Astrocyte (in vitro differentiated cells and primary cell): ENCODE measurements around the gene KAT2A. TPM values are rescaled to one million over a fixed set of nuclear protein-coding genes. Genes with fewer than 3 reads are reported as not detected.
A peak's percentile ranks its signal among the peaks of the same experiment; 100 is the strongest.

Experiments
- DNase-seq: peaks from one replicate; pipeline ENCODE4 v3.0.0-alpha.2; 2010; ENCODE audit warnings: low read depth
- FAIRE-seq: peaks from 2 replicates; lab custom pipeline; 2011; peaks lifted over from hg19 to GRCh38; lab: Jason Lieb, UNC
- H2AFZ ChIP-seq: 2 replicates; pipeline ENCODE4 v1.6.0; 2012; ENCODE audit warnings: low read depth, low read length, inconsistent platforms
- H3K27ac ChIP-seq: 2 replicates; pipeline ENCODE4 v1.5.1; 2011; ENCODE audit warnings: low read depth, low read length, inconsistent platforms
- H3K27me3 ChIP-seq: 2 replicates; pipeline ENCODE4 v1.6.0; 2011; ENCODE audit warnings: low read length, inconsistent platforms; ENCODE audit not compliant: insufficient read depth
- H3K36me3 ChIP-seq: 2 replicates; pipeline ENCODE4 v1.5.1; 2011; ENCODE audit warnings: low read length, inconsistent platforms; ENCODE audit not compliant: insufficient read depth
- H3K4me1 ChIP-seq: 2 replicates; pipeline ENCODE4 v1.5.1; 2011; ENCODE audit warnings: low read length, inconsistent platforms; ENCODE audit not compliant: insufficient read depth
- H3K4me2 ChIP-seq: 2 replicates; pipeline ENCODE4 v1.6.0; 2012; ENCODE audit warnings: low read length, inconsistent platforms
- H3K4me3 ChIP-seq: 2 replicates; pipeline ENCODE4 v1.5.1; 2011; ENCODE audit warnings: low read depth, mild to moderate bottlenecking, low read length, inconsistent platforms; ENCODE audit not compliant: insufficient read depth
- H3K79me2 ChIP-seq: 2 replicates; pipeline ENCODE4 v1.6.0; 2012; ENCODE audit warnings: mild to moderate bottlenecking, low read length, inconsistent platforms; ENCODE audit not compliant: insufficient read depth
- H3K9ac ChIP-seq: 2 replicates; pipeline ENCODE4 v1.6.0; 2012; ENCODE audit warnings: mild to moderate bottlenecking, low read length, inconsistent platforms
- H3K9me3 ChIP-seq: 2 replicates; pipeline ENCODE4 v1.5.1; 2012; ENCODE audit warnings: low read depth, mild to moderate bottlenecking, low read length, inconsistent platforms; ENCODE audit not compliant: insufficient read depth
- H4K20me1 ChIP-seq: 2 replicates; pipeline ENCODE4 v1.6.0; 2012; ENCODE audit warnings: low read length, inconsistent platforms; ENCODE audit not compliant: insufficient read depth
- H3K27ac Mint-ChIP-seq: one replicate; pipeline ENCODE4 v1.8.0; 2021; ENCODE audit warnings: mild to moderate bottlenecking, mixed read lengths; ENCODE audit not compliant: unreplicated experiment
- H3K27me3 Mint-ChIP-seq: one replicate; pipeline ENCODE4 v1.8.0; 2021; ENCODE audit warnings: low read depth, mixed read lengths; ENCODE audit not compliant: unreplicated experiment
- H3K36me3 Mint-ChIP-seq: one replicate; pipeline ENCODE4 v1.8.0; 2021; ENCODE audit warnings: low read depth, mixed read lengths; ENCODE audit not compliant: unreplicated experiment
- H3K4me1 Mint-ChIP-seq: one replicate; pipeline ENCODE4 v1.8.0; 2021; ENCODE audit warnings: low read depth, mixed read lengths; ENCODE audit not compliant: unreplicated experiment
- H3K4me3 Mint-ChIP-seq: one replicate; pipeline ENCODE4 v1.8.0; 2021; ENCODE audit warnings: mild to moderate bottlenecking, moderate library complexity, mixed read lengths; ENCODE audit not compliant: unreplicated experiment
- H3K9me3 Mint-ChIP-seq: one replicate; pipeline ENCODE4 v1.8.0; 2021; ENCODE audit warnings: mild to moderate bottlenecking, mixed read lengths; ENCODE audit not compliant: unreplicated experiment
- EZH2 ChIP-seq: IDR thresholded peaks from 2 replicates; pipeline ENCODE4 v1.6.1; 2012; ENCODE audit warnings: mild to moderate bottlenecking, low read length, inconsistent platforms; ENCODE audit not compliant: insufficient read depth
- total RNA-seq: library from RNA; stranded (reverse); gene quantifications from 2 replicates; pipeline ENCODE4 v1.2.1, GENCODE V29; 2021
- TF ChIP-seq, protein P1 (sequence below): IDR thresholded peaks from 2 replicates; pipeline ENCODE4 v1.5.1; 2011; ENCODE audit warnings: low read depth, mild to moderate bottlenecking, inconsistent platforms, low read length, moderate library complexity; ENCODE audit not compliant: insufficient read depth

The KAT2A gene
- total RNA-seq, 1 donor from 2014 or later = 23.6 TPM

DNA sequence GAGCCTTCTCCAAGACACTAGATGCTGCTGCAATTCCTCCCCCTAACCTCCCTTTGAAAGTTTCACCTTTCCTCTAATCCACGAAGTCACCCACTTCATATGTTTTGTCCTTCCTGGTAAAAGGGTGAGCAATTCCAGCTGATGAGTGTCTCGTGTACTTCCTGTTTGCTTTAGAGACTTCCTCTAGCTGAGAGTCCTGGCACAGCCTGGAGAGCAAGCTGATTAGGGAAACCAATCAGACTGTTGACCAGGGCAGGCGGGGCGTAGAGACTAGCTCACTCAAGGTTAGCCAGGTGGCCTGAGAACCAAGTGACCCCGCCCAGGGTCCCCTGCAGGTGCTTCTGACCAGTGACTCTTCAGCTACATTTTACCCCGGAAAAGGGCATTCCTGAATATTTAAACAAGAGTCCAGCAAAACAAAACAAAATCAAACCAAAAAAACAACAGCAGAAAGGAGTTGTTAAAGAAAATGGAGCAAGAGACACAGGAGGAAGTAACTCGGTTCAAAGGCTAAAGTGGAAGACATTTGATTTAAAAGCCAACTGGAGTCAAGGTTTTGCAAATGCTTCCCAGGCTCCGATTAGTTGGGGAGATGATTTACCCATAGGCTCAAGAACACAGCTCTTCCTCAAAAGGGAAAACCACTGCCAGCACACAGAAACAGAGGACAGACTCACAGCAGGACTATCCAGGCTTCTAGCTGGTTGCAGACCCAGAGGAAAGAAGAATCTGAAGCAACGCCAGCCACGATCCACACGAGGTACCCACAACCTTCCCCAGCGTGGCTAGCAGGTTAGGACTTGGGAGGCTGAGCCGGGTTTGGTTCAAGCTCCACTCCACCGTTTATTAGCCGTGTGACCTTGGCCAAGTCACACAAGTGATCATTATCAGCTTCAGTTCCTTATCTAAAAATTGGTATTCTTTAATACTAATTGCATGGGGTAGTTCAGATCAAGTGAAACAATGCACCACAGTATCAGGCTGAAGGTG is 14.8 kb upstream of the KAT2A start:
- Histone ChIP-seq H4K20me1 (peaks cover 82% of the 10 kb centered on the region), H3K27me3 (no peaks in the 10 kb centered on the region), H3K4me3 (peak overlapping the region; percentile 26), H3K27ac (peak overlapping the region; percentile 14), H2AFZ (no peak overlapping the region), H3K9ac (no peak overlapping the region), H3K4me2 (peak overlapping the region; percentile 44), H3K4me1 (peaks cover 41% of the 10 kb centered on the region), H3K36me3 (no peaks in the 10 kb centered on the region), H3K9me3 (no peaks in the 10 kb centered on the region), H3K79me2 (peaks cover 98% of the 10 kb centered on the region)
- peak; percentile 63 for DNase-seq
- no peaks in the 10 kb centered on the region for H3K27me3 Mint-ChIP-seq
- H3K9me3 Mint-ChIP-seq = no peaks in the 10 kb centered on the region
- peak overlapping the region; percentile 52 for H3K4me3 Mint-ChIP-seq
- peaks cover 14% of the 10 kb centered on the region for H3K36me3 Mint-ChIP-seq
- no peak for FAIRE-seq
- no peak for TF ChIP-seq EZH2
- TF ChIP-seq, protein P1, sequence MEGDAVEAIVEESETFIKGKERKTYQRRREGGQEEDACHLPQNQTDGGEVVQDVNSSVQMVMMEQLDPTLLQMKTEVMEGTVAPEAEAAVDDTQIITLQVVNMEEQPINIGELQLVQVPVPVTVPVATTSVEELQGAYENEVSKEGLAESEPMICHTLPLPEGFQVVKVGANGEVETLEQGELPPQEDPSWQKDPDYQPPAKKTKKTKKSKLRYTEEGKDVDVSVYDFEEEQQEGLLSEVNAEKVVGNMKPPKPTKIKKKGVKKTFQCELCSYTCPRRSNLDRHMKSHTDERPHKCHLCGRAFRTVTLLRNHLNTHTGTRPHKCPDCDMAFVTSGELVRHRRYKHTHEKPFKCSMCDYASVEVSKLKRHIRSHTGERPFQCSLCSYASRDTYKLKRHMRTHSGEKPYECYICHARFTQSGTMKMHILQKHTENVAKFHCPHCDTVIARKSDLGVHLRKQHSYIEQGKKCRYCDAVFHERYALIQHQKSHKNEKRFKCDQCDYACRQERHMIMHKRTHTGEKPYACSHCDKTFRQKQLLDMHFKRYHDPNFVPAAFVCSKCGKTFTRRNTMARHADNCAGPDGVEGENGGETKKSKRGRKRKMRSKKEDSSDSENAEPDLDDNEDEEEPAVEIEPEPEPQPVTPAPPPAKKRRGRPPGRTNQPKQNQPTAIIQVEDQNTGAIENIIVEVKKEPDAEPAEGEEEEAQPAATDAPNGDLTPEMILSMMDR = no peak
- peaks cover 71% of the 10 kb centered on the region for H3K4me1 Mint-ChIP-seq
- peak overlapping the region; percentile 81 for H3K27ac Mint-ChIP-seq

DNA sequence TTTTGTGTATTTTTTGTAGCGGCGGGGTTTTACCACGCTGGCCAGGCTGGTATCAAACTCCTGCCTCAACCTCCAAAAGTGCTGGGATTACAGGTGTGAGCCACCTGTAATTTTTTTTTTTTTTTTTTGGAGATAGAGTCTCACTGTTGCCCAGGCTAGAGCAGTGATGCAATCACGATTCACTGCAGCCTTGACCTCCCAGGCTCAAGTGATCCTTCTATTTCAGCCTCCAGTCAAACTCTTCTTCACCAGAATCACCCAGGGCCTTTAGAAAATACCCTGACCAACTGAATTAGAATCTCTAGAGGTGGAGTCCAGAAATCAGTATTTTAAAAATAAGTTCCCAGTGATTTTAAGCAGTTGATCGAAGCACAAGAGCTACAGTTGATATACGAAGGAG is 14.0 kb upstream of the KAT2A start:
- Histone ChIP-seq H3K4me3 (no peak overlapping the region), H3K27me3 (no peaks in the 10 kb centered on the region), H3K4me2 (peak overlapping the region; percentile 44), H3K4me1 (peaks cover 41% of the 10 kb centered on the region), H3K27ac (peak overlapping the region; percentile 14), H4K20me1 (peaks cover 87% of the 10 kb centered on the region), H3K9me3 (no peaks in the 10 kb centered on the region), H3K36me3 (peaks cover under 1% of the 10 kb centered on the region), H3K9ac (no peak overlapping the region), H2AFZ (no peak overlapping the region), H3K79me2 (peaks cover 99% of the 10 kb centered on the region)
- H3K9me3 Mint-ChIP-seq = no peaks in the 10 kb centered on the region
- DNase-seq (no peak), FAIRE-seq (no peak)
- peak overlapping the region; percentile 59 for H3K27ac Mint-ChIP-seq
- H3K36me3 Mint-ChIP-seq = peaks cover 16% of the 10 kb centered on the region
- TF ChIP-seq EZH2 = no peak
- TF ChIP-seq, protein P1 = no peak
- H3K4me3 Mint-ChIP-seq = no peak overlapping the region
- no peaks in the 10 kb centered on the region for H3K27me3 Mint-ChIP-seq
- H3K4me1 Mint-ChIP-seq = peaks cover 75% of the 10 kb centered on the region
